HepG2 (cell line): ENCODE results near the gene SMAD3. TPM values are rescaled to one million over a fixed set of nuclear protein-coding genes. Genes with fewer than 3 reads are reported as not detected.

Source experiments
- ATAC-seq: fragments of 200-7000 bp; cut with Tn5 transposase; 3 replicates; pipeline ENCODE4 v1.9.1; 2020; ENCODE audit warnings: mild to moderate bottlenecking, moderate library complexity
- BruUV-seq: library from RNA; stranded (reverse); fragments of 400-500 nt; replicated peaks from 2 replicates; lab custom pipeline; 2021; lab: Mats Ljungman, UMichigan
- CTCF ChIA-PET: fragments of 300-600 bp; formaldehyde crosslinking; extraction: SDS; loops from one replicate; lab custom pipeline; 2021; ENCODE audit warnings: low total read pairs, inconsistent platforms, low intra/inter-chr PET ratio; lab: Yijun Ruan, JAX
- POLR2A ChIA-PET: fragments of 350-600 bp; sonication (Branson Sonifier 250); formaldehyde crosslinking; loops from one replicate; lab custom pipeline; 2020; ENCODE audit warnings: antibody characterized with exemption, inconsistent platforms; lab: Yijun Ruan, JAX
- DNase-seq: peaks from one replicate; pipeline ENCODE4 v3.0.0-alpha.2; 2015; ENCODE audit warnings: low spot score
- FAIRE-seq: peaks from 3 replicates; lab custom pipeline; 2011; peaks lifted over from hg19 to GRCh38; lab: Jason Lieb, UNC
- H2AFZ ChIP-seq: one replicate; pipeline ENCODE4 v1.6.1; 2011; ENCODE audit warnings: low read length, inconsistent platforms
- H3K27ac ChIP-seq: fragments of 300-600 bp; 3 replicates; pipeline ENCODE4 v1.8.0; 2011; ENCODE audit warnings: mixed run types, mild to moderate bottlenecking, mixed read lengths, low read length, inconsistent platforms; ENCODE audit not compliant: insufficient read depth; ENCODE audit errors: extremely low read length
- H3K27me3 ChIP-seq, 2 experiments: fragments of 200-600 bp in 1 of 2; 2 replicates in 1 of 2; 3 replicates in 1 of 2; pipeline versions ENCODE4 v1.6.0 to v1.8.0; 2011; ENCODE audit warnings: low read length in 2 of 2, mild to moderate bottlenecking in 2 of 2, moderate library complexity in 2 of 2, inconsistent platforms in 1 of 2; ENCODE audit not compliant: insufficient read depth in 2 of 2, control insufficient read depth in 1 of 2
- H3K36me3 ChIP-seq, 2 experiments: fragments of 200-600 bp in 1 of 2; replicated peaks in 1 of 2; 2 replicates in 1 of 2; 3 replicates in 1 of 2; pipeline versions ENCODE4 v1.5.1 to v1.8.0; 2011; ENCODE audit warnings: low read length in 2 of 2, inconsistent platforms in 1 of 2; ENCODE audit not compliant: insufficient read depth in 2 of 2, control insufficient read depth in 1 of 2
- H3K4me1 ChIP-seq: 2 replicates; pipeline ENCODE4 v1.5.1; 2012; ENCODE audit warnings: low read length, inconsistent platforms; ENCODE audit not compliant: insufficient read depth
- H3K4me2 ChIP-seq: 2 replicates; pipeline ENCODE4 v1.6.0; 2011; ENCODE audit warnings: low read depth, low read length, inconsistent platforms
- H3K4me3 ChIP-seq, 3 experiments: fragments of 200-600 bp in 1 of 3; sonication (generic), shearing (Covaris generic) in 1 of 3; replicated peaks in 1 of 3; 2 replicates each; pipeline ENCODE4 v1.5.1; 2011 to 2016; ENCODE audit warnings: low read length in 3 of 3, inconsistent platforms in 2 of 3, low read depth in 2 of 3, mild to moderate bottlenecking in 2 of 3, control low read depth in 1 of 3, mixed read lengths in 1 of 3; ENCODE audit not compliant: insufficient read depth in 1 of 3
- H3K79me2 ChIP-seq: one replicate; pipeline ENCODE4 v1.6.1; 2011; ENCODE audit warnings: low read length, inconsistent platforms; ENCODE audit not compliant: insufficient read depth
- H3K9ac ChIP-seq: 2 replicates; pipeline ENCODE4 v1.6.0; 2011; ENCODE audit warnings: mild to moderate bottlenecking, low read depth, low read length, inconsistent platforms; ENCODE audit not compliant: insufficient read depth
- H3K9me3 ChIP-seq: 2 replicates; pipeline ENCODE4 v1.5.1; 2012; ENCODE audit warnings: mild to moderate bottlenecking, low read length
- H4K20me1 ChIP-seq: 2 replicates; pipeline ENCODE4 v1.6.0; 2011; ENCODE audit warnings: inconsistent platforms, mild to moderate bottlenecking, low read length, moderate library complexity; ENCODE audit not compliant: insufficient read depth
- ADNP ChIP-seq: sonication (generic); formaldehyde crosslinking; IDR thresholded peaks from 2 replicates; pipeline ENCODE4 v1.4.0; 2020; ENCODE audit warnings: missing genetic modification reagents
- HNRNPUL1 ChIP-seq: fragments of 200-400 bp; formaldehyde crosslinking; IDR thresholded peaks from 2 replicates; pipeline ENCODE4 v1.6.1; 2017; ENCODE audit warnings: low read depth, mild to moderate bottlenecking, low read length, moderate library complexity
- KLF9 ChIP-seq: IDR thresholded peaks from 2 replicates; pipeline ENCODE4 v1.6.1; 2016; ENCODE audit warnings: low read depth
- MTA1 ChIP-seq: sonication (generic); formaldehyde crosslinking; IDR thresholded peaks from 2 replicates; pipeline ENCODE4 v1.4.0; 2020; ENCODE audit warnings: missing genetic modification reagents, mild to moderate bottlenecking, borderline replicate concordance
- MYC ChIP-seq: sonication (generic); formaldehyde crosslinking; IDR thresholded peaks from 2 replicates; pipeline ENCODE4 v1.9.0; 2021; ENCODE audit warnings: missing genetic modification reagents, borderline replicate concordance
- MZF1 ChIP-seq: sonication (generic); formaldehyde crosslinking; IDR thresholded peaks from 2 replicates; pipeline ENCODE4 v1.8.1; 2023; ENCODE audit warnings: mild to moderate bottlenecking, missing genetic modification reagents, borderline replicate concordance
- ZNF296 ChIP-seq: sonication (generic); formaldehyde crosslinking; conservative IDR thresholded peaks from 2 replicates; pipeline ENCODE4 v1.5.0; 2020; ENCODE audit warnings: mild to moderate bottlenecking, missing genetic modification reagents
- WGBS: methylation state at CpG from one replicate; pipeline ENCODE4 v1.1.6; 2017; ENCODE audit warnings: low lambda C conversion rate; 5-methylcytosine and 5-hydroxymethylcytosine counted together
- in situ Hi-C: cut with HindIII; loops from 2 replicates; pipeline ENCODE4 v1.10.0; 2017; ENCODE audit warnings: low pct_unique_long_range_greater_than_20kb; ENCODE audit not compliant: extremely low pct_ligation_motif_present
- intact Hi-C: fragments of 100-400 bp; cut with micrococcal nuclease; formaldehyde crosslinking; loops from one replicate; pipeline ENCODE4 v1.10.0; 2022; ENCODE audit not compliant: unreplicated experiment
- polyA plus RNA-seq, 8 experiments: library from polyadenylated mRNA; depleted of rRNA in 3 of 8; stranded (reverse) in 7 of 8; unstranded in 1 of 8; fragments of >200 nt; fragmentation: Illumina TruSeq in 4 of 8; extraction: Trizol in 4 of 8; gene quantifications; 2 replicates each; pipeline versions ENCODE4 v1.2.1 to v1.2.3, GENCODE V29; 2011 to 2016; ENCODE audit warnings: low read depth in 4 of 8, missing spikeins in 1 of 8, mixed read lengths in 1 of 8; ENCODE audit not compliant: insufficient read depth in 1 of 8
- total RNA-seq, 5 experiments: library from RNA; depleted of rRNA; stranded (reverse); fragments of >200 nt; fragmentation: Illumina TruSeq; extraction: Trizol; gene quantifications; 2 replicates each; pipeline ENCODE4 v1.2.3, GENCODE V29; 2016; ENCODE audit warnings: low read depth in 1 of 5
- TF ChIP-seq, protein P1 (sequence below): sonication (generic); formaldehyde crosslinking; IDR thresholded peaks from 2 replicates; pipeline ENCODE4 v1.4.0; 2020; ENCODE audit warnings: missing genetic modification reagents
- TF ChIP-seq, protein P2 (sequence below): sonication (generic); formaldehyde crosslinking; IDR thresholded peaks from 2 replicates; pipeline ENCODE4 v1.4.0; 2020; ENCODE audit warnings: missing genetic modification reagents
- TF ChIP-seq, protein P3 (sequence below): sonication (generic); formaldehyde crosslinking; IDR thresholded peaks from 2 replicates; pipeline ENCODE4 v1.5.1; 2020; ENCODE audit warnings: mild to moderate bottlenecking, missing genetic modification reagents
- TF ChIP-seq, protein P4 (sequence below): sonication (generic); formaldehyde crosslinking; IDR thresholded peaks from 2 replicates; pipeline ENCODE4 v1.4.0; 2020; ENCODE audit warnings: missing genetic modification reagents
- TF ChIP-seq, protein P5 (sequence below): sonication (generic); formaldehyde crosslinking; IDR thresholded peaks from 2 replicates; pipeline ENCODE4 v1.8.1; 2022; ENCODE audit warnings: mild to moderate bottlenecking, missing genetic modification reagents
- TF ChIP-seq, protein P6 (sequence below): sonication (generic); IDR thresholded peaks from 2 replicates; pipeline ENCODE4 v1.6.1; 2016; ENCODE audit warnings: low read depth, borderline replicate concordance

The SMAD3 gene
- total and polyA plus RNA-seq, 2 of the 13 experiments (the other 11 are each of a cell fraction or from before 2014, with no cell fraction given): 8.6 to 56.3 TPM

DNA sequence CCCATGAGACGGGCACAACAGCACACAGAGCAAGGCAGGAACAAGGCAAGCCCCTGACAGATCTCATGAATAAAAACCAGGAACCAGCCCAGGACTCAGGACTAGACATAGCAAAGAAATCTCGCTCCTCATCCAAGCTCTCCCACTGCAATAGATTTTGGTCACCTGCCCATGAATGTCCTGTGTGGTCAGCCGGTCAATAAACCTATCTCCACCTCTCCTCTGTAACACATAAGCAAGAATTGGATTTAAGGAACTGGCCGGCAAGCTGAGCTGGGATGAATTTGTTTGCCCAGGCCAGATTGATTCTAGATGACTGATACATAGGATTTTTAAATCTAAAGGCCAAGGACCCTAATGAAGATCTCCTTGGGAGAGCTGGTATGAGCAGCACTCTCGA is 46.3 kb upstream of the SMAD3 start:
- H4K20me1 ChIP-seq: peaks cover 6% of the 10 kb centered on the region
- DNase-seq: no peak
- H3K4me3 ChIP-seq: no peak overlapping the region
- peaks cover 6 to 14% of the 10 kb centered on the region in 2 experiments for H3K36me3 ChIP-seq
- POLR2A ChIA-PET: interaction anchor here (1.2 kb wide), 1 partner anchor 47 kb away, joined by 3 read pairs; the partner anchor contains the start of gene SMAD3
- BruUV-seq: no TSS peak
- H3K27ac ChIP-seq: no peak overlapping the region
- CTCF ChIA-PET: no interaction called here
- in situ Hi-C loops (no loop called here), intact Hi-C loops (no loop called here)
- H3K79me2 ChIP-seq: no peaks in the 10 kb centered on the region
- 86% methylated on average over 5 of the region's 5 CpGs for WGBS
- no peak for ATAC-seq
- no peak overlapping the region for H2AFZ ChIP-seq
- H3K27me3 ChIP-seq: no peaks in the 10 kb centered on the region
- H3K4me1 ChIP-seq: peaks cover 6% of the 10 kb centered on the region
- H3K9ac ChIP-seq: no peak overlapping the region
- H3K4me2 ChIP-seq: no peak overlapping the region
- H3K9me3 ChIP-seq: no peaks in the 10 kb centered on the region
- no peak for FAIRE-seq
- TF ChIP-seq, protein P1, sequence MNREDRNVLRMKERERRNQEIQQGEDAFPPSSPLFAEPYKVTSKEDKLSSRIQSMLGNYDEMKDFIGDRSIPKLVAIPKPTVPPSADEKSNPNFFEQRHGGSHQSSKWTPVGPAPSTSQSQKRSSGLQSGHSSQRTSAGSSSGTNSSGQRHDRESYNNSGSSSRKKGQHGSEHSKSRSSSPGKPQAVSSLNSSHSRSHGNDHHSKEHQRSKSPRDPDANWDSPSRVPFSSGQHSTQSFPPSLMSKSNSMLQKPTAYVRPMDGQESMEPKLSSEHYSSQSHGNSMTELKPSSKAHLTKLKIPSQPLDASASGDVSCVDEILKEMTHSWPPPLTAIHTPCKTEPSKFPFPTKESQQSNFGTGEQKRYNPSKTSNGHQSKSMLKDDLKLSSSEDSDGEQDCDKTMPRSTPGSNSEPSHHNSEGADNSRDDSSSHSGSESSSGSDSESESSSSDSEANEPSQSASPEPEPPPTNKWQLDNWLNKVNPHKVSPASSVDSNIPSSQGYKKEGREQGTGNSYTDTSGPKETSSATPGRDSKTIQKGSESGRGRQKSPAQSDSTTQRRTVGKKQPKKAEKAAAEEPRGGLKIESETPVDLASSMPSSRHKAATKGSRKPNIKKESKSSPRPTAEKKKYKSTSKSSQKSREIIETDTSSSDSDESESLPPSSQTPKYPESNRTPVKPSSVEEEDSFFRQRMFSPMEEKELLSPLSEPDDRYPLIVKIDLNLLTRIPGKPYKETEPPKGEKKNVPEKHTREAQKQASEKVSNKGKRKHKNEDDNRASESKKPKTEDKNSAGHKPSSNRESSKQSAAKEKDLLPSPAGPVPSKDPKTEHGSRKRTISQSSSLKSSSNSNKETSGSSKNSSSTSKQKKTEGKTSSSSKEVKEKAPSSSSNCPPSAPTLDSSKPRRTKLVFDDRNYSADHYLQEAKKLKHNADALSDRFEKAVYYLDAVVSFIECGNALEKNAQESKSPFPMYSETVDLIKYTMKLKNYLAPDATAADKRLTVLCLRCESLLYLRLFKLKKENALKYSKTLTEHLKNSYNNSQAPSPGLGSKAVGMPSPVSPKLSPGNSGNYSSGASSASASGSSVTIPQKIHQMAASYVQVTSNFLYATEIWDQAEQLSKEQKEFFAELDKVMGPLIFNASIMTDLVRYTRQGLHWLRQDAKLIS (CRISPR knock-in tag): no peak
- TF ChIP-seq HNRNPUL1 (no peak), MTA1 (CRISPR knock-in tag) (no peak), KLF9 (CRISPR knock-in tag) (no peak), MYC (no peak), ADNP (CRISPR knock-in tag) (no peak), MZF1 (CRISPR knock-in tag) (no peak), ZNF296 (no peak)
- TF ChIP-seq, protein P2, sequence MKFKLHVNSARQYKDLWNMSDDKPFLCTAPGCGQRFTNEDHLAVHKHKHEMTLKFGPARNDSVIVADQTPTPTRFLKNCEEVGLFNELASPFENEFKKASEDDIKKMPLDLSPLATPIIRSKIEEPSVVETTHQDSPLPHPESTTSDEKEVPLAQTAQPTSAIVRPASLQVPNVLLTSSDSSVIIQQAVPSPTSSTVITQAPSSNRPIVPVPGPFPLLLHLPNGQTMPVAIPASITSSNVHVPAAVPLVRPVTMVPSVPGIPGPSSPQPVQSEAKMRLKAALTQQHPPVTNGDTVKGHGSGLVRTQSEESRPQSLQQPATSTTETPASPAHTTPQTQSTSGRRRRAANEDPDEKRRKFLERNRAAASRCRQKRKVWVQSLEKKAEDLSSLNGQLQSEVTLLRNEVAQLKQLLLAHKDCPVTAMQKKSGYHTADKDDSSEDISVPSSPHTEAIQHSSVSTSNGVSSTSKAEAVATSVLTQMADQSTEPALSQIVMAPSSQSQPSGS (CRISPR knock-in tag): no peak
- TF ChIP-seq, protein P3, sequence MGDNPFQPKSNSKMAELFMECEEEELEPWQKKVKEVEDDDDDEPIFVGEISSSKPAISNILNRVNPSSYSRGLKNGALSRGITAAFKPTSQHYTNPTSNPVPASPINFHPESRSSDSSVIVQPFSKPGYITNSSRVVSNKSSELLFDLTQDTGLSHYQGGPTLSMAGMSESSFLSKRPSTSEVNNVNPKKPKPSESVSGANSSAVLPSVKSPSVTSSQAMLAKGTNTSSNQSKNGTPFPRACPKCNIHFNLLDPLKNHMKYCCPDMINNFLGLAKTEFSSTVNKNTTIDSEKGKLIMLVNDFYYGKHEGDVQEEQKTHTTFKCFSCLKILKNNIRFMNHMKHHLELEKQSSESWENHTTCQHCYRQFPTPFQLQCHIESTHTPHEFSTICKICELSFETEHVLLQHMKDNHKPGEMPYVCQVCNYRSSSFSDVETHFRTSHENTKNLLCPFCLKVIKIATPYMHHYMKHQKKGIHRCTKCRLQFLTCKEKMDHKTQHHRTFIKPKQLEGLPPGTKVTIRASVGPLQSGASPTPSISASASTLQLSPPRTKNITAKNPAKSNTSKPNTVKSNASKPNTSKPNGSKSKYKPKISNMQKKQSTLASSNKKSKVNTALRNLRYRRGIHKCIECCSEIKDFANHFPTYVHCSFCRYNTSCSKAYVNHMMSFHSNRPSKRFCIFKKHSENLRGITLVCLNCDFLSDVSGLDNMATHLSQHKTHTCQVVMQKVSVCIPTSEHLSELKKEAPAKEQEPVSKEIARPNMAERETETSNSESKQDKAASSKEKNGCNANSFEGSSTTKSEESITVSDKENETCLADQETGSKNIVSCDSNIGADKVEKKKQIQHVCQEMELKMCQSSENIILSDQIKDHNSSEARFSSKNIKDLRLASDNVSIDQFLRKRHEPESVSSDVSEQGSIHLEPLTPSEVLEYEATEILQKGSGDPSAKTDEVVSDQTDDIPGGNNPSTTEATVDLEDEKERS (CRISPR knock-in tag): no peak
- TF ChIP-seq, protein P4, sequence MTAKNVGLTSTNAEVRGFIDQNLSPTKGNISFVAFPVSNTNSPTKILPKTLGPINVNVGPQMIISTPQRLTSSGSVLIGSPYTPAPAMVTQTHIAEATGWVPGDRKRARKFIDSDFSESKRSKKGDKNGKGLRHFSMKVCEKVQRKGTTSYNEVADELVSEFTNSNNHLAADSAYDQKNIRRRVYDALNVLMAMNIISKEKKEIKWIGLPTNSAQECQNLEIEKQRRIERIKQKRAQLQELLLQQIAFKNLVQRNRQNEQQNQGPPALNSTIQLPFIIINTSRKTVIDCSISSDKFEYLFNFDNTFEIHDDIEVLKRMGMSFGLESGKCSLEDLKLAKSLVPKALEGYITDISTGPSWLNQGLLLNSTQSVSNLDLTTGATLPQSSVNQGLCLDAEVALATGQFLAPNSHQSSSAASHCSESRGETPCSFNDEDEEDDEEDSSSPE (CRISPR knock-in tag): no peak
- TF ChIP-seq, protein P5, sequence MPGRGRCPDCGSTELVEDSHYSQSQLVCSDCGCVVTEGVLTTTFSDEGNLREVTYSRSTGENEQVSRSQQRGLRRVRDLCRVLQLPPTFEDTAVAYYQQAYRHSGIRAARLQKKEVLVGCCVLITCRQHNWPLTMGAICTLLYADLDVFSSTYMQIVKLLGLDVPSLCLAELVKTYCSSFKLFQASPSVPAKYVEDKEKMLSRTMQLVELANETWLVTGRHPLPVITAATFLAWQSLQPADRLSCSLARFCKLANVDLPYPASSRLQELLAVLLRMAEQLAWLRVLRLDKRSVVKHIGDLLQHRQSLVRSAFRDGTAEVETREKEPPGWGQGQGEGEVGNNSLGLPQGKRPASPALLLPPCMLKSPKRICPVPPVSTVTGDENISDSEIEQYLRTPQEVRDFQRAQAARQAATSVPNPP (CRISPR knock-in tag): no peak
- TF ChIP-seq, protein P6, sequence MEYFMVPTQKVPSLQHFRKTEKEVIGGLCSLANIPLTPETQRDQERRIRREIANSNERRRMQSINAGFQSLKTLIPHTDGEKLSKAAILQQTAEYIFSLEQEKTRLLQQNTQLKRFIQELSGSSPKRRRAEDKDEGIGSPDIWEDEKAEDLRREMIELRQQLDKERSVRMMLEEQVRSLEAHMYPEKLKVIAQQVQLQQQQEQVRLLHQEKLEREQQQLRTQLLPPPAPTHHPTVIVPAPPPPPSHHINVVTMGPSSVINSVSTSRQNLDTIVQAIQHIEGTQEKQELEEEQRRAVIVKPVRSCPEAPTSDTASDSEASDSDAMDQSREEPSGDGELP: no peak
